Fibroblast of villous mesenchyme (primary cell): ENCODE results near the gene SLC35F3. TPM values are rescaled to one million over a fixed set of nuclear protein-coding genes. Genes with fewer than 3 reads are reported as not detected.

Source experiments
- DNase-seq: peaks from one replicate; pipeline ENCODE4 v3.0.0-alpha.2; 2010; ENCODE audit warnings: low read depth
- H3K4me3 ChIP-seq: 2 replicates; pipeline ENCODE4 v1.5.1; 2011; ENCODE audit warnings: low read depth, mild to moderate bottlenecking, low read length
- CTCF ChIP-seq: IDR thresholded peaks from 2 replicates; pipeline ENCODE4 v1.5.1; 2012; ENCODE audit warnings: low read depth, mild to moderate bottlenecking, low read length; ENCODE audit not compliant: insufficient read depth
- total RNA-seq: library from RNA; depleted of rRNA; stranded (reverse); fragments of >200 nt; gene quantifications from 2 replicates; pipeline ENCODE4 v1.2.3, GENCODE V29; 2012

Gene SLC35F3
- total RNA-seq, 1 donor: 1.7 TPM

- TF ChIP-seq CTCF: no peak
- no peak overlapping the region for H3K4me3 ChIP-seq
- DNase-seq: peak; percentile 1
These were observed 331.0 kb downstream of the SLC35F3 start for GRCh38 chr1:234235434-234235881.

- no peak for DNase-seq
- H3K4me3 ChIP-seq: no peak overlapping the region
- TF ChIP-seq CTCF: no peak
These were observed 332.9 kb downstream of the SLC35F3 start for GRCh38 chr1:234237393-234237792.

GRCh38 chr1:234238060-234238459, 333.6 kb downstream of the SLC35F3 start:
- no peak overlapping the region for H3K4me3 ChIP-seq
- no peak for DNase-seq
- no peak for TF ChIP-seq CTCF

GRCh38 chr1:234239515-234239914, 335.0 kb downstream of the SLC35F3 start:
- no peak overlapping the region for H3K4me3 ChIP-seq
- no peak for DNase-seq
- no peak for TF ChIP-seq CTCF

GRCh38 chr1:234239936-234240335, 335.5 kb downstream of the SLC35F3 start:
- no peak for DNase-seq
- TF ChIP-seq CTCF: no peak
- H3K4me3 ChIP-seq: no peak overlapping the region

- DNase-seq: no peak
- no peak overlapping the region for H3K4me3 ChIP-seq
- no peak for TF ChIP-seq CTCF
These were observed 336.2 kb downstream of the SLC35F3 start for GRCh38 chr1:234240680-234241079.

GRCh38 chr1:234241941-234242490, 337.5 kb downstream of the SLC35F3 start:
- no peak overlapping the region for H3K4me3 ChIP-seq
- no peak for TF ChIP-seq CTCF
- DNase-seq: no peak
